Mucosa of rectum (tissue), 2 donors: ENCODE measurements around the gene MPC2.
"Not testable (repeated sequence)": the region's sequence is repeated elsewhere in the genome, so short reads cannot be mapped to it uniquely, and the experiment has no call there.

Source experiments
- H3K27ac ChIP-seq, 2 donors: one replicate each; pipeline ENCODE4 v1.7.0; 2013; ENCODE audit warnings: inconsistent platforms in 2 of 2, low read depth in 2 of 2, low read length in 2 of 2
- H3K27me3 ChIP-seq, 2 donors: one replicate each; pipeline ENCODE4 v1.7.0; 2013; ENCODE audit warnings: low read length in 2 of 2; ENCODE audit not compliant: control insufficient read depth in 2 of 2, insufficient read depth in 2 of 2
- H3K36me3 ChIP-seq, 2 donors: one replicate each; pipeline ENCODE4 v1.7.0; 2013; ENCODE audit warnings: low read length in 2 of 2; ENCODE audit not compliant: control insufficient read depth in 2 of 2, insufficient read depth in 2 of 2
- H3K4me1 ChIP-seq, 2 donors: one replicate each; pipeline ENCODE4 v1.7.0; 2013; ENCODE audit warnings: low read length in 2 of 2, mild to moderate bottlenecking in 1 of 2; ENCODE audit not compliant: control insufficient read depth in 2 of 2, insufficient read depth in 2 of 2
- H3K4me3 ChIP-seq, 2 donors: one replicate each; pipeline ENCODE4 v1.7.0; 2013; ENCODE audit warnings: low read length in 2 of 2
- H3K9ac ChIP-seq, 2 donors: one replicate each; pipeline ENCODE4 v1.7.0; 2013; ENCODE audit warnings: low read length in 2 of 2, low read depth in 1 of 2, mild to moderate bottlenecking in 1 of 2
- H3K9me3 ChIP-seq, 2 donors: one replicate each; pipeline ENCODE4 v1.7.0; 2013; ENCODE audit warnings: low read length in 2 of 2; ENCODE audit not compliant: control insufficient read depth in 2 of 2
- donor health status: healthy.
- donor health status: Normal muscosa, but diverticular disease.

MPC2 gene

DNA sequence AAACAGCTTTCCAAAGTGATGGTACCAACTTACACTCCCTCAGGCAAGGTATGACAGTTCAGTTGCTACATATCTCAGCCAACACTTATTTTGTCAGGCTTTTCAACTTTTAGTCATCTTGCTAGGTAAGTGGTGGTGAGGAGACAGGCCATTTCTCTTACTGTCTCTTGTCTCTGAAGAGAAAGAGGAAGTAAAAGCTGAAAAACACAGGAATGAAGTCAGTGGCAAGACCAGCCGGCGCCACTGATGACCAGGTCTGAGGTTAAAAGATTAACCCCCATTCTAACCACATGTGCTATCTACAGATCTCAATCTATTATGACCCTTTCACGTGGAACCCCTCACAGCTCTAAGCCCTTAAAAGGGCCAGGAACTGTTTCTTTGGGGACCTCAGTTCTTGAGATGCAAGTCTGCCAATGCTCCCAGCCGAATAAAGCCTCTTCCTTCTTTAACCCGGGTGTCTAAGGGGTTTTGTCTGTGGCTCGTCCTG is 27.1 kb downstream of the MPC2 start:
- H3K4me1 ChIP-seq = no peaks in the 10 kb centered on the region
- no peak overlapping the region for H3K9ac ChIP-seq
- H3K4me3 ChIP-seq = no peak overlapping the region
- no peak overlapping the region for H3K27ac ChIP-seq
- no peaks in the 10 kb centered on the region for H3K27me3 ChIP-seq
- peaks cover 0 to 2% of the 10 kb centered on the region in 2 donors for H3K9me3 ChIP-seq
- H3K36me3 ChIP-seq = peaks cover 0 to 4% of the 10 kb centered on the region in 2 donors

DNA sequence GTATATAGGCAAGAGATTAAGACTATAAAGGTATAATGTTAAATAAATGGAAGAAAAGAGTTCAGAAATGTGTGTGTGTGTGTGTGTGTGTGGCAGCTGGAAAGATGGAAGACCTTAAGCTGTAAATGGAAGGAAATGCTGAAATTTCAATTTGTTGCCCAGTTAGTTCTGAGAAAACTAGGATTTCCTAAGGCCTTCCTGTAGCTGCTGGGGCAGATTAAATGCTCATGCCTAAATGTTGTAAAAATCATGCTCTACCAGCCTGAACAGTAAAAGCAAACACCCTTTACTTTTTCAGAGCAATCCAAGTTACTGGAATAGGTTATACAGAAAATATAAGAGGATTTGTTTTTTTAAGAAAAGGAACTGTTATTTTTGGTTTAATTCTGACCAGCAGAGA is 31.2 kb downstream of the MPC2 start:
- no peak overlapping the region for H3K9ac ChIP-seq
- no peak overlapping the region for H3K27ac ChIP-seq
- H3K4me1 ChIP-seq = peaks cover 0 to 3% of the 10 kb centered on the region in 2 donors
- no peak overlapping the region for H3K4me3 ChIP-seq
- H3K27me3 ChIP-seq = no peaks in the 10 kb centered on the region
- H3K36me3 ChIP-seq = no peaks in the 10 kb centered on the region
- peaks cover 0 to 2% of the 10 kb centered on the region in 2 donors for H3K9me3 ChIP-seq

DNA sequence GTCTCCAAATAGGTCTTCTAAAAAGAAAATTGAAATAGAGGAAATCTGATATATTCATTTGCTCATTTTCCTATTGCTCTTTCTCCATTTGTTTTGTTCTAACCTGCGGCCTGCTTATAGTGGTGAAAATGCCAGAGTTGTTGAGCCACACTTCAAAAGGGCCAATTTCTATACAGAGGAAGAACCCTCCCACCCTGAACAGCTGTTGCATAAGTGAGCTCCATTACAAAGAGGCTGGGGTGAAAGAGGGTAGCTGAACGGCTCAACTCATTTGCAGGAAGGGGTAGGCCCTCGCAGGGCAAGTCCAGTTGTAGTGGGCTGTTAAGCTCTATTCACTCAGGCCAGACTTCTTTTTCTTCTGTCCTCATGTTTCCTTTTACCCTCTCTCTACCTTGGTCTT is 31.7 kb downstream of the MPC2 start:
- peaks cover 0 to 3% of the 10 kb centered on the region in 2 donors for H3K4me1 ChIP-seq
- H3K36me3 ChIP-seq = no peaks in the 10 kb centered on the region
- H3K4me3 ChIP-seq = no peak overlapping the region
- no peak overlapping the region for H3K27ac ChIP-seq
- no peak overlapping the region for H3K9ac ChIP-seq
- no peaks in the 10 kb centered on the region for H3K9me3 ChIP-seq
- no peaks in the 10 kb centered on the region for H3K27me3 ChIP-seq

DNA sequence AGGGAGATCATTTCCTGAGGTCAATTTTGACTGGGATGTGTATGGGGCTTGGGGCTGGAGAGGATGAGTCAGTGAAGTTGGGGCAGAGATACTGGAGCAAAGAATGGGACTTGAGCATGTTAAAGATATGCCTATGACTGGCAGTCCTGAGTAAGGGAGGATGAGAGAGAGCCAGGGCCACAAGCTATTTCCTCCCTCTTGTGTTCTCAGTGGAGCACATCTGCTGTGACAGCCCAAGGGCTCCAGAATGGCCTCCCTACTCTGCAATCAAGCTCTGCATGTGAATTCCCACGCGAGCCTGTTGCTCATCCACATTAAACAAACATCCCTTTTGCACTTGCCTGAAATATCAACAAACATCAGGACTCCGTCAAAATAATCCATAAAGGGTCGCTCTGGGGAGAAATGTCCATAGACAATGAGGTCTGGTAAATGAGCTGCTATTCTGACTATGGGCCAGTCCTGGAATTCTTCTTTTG is 32.2 kb downstream of the MPC2 start:
- H3K9me3 ChIP-seq = no peaks in the 10 kb centered on the region
- no peak overlapping the region for H3K27ac ChIP-seq
- no peak overlapping the region for H3K4me3 ChIP-seq
- H3K27me3 ChIP-seq = no peaks in the 10 kb centered on the region
- no peak overlapping the region for H3K9ac ChIP-seq
- no peaks in the 10 kb centered on the region for H3K36me3 ChIP-seq
- peaks cover 0 to 3% of the 10 kb centered on the region in 2 donors for H3K4me1 ChIP-seq

DNA sequence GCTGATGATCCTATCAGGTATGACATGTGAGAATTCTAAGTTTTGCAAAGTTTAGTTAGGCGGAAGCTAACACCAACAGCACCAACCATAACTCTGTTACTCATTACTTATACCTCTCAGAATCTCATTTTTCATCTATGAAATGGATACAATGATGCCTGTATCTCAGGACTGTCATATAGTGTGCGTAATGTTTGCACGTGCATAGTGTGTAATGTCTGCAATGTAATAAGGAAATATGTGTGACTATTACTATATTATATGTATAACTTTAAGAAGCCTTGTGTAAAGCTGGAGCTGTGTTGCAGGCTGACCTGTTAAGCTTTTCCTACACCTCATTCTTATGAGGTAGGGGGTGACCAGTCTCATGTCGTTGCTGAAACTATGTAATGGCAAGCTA is 36.0 kb downstream of the MPC2 start:
- peaks cover 0 to 3% of the 10 kb centered on the region in 2 donors for H3K4me1 ChIP-seq
- H3K27ac ChIP-seq = no peak overlapping the region
- no peaks in the 10 kb centered on the region for H3K36me3 ChIP-seq
- no peak overlapping the region for H3K9ac ChIP-seq
- no peaks in the 10 kb centered on the region for H3K9me3 ChIP-seq
- H3K4me3 ChIP-seq = no peak overlapping the region
- H3K27me3 ChIP-seq = no peaks in the 10 kb centered on the region

DNA sequence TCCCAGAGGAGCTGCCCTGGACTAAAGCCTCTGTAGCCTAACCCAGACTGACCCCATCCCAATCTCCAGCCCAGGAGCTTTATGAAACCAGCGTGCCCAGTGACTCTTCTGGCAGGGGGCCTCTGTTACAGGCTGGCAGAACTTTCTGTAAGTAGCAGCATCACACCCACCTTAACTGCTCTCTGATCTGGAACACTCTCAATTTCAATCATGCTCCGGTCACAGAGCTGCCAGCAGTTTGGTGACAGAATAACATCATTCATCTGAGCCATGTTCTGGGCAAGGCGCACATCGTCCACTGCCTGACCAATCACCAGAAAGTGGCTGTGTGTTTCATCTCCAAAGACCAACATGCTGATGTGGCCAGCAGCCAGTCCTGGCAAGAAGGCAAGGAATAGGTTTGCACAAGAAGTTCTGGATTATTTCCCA is 37.6 kb downstream of the MPC2 start:
- no peaks in the 10 kb centered on the region for H3K27me3 ChIP-seq
- H3K9ac ChIP-seq = no peak overlapping the region
- H3K4me3 ChIP-seq = no peak overlapping the region
- H3K36me3 ChIP-seq = no peaks in the 10 kb centered on the region
- no peaks in the 10 kb centered on the region for H3K9me3 ChIP-seq
- peaks cover 0 to 3% of the 10 kb centered on the region in 2 donors for H3K4me1 ChIP-seq
- no peak overlapping the region for H3K27ac ChIP-seq

DNA sequence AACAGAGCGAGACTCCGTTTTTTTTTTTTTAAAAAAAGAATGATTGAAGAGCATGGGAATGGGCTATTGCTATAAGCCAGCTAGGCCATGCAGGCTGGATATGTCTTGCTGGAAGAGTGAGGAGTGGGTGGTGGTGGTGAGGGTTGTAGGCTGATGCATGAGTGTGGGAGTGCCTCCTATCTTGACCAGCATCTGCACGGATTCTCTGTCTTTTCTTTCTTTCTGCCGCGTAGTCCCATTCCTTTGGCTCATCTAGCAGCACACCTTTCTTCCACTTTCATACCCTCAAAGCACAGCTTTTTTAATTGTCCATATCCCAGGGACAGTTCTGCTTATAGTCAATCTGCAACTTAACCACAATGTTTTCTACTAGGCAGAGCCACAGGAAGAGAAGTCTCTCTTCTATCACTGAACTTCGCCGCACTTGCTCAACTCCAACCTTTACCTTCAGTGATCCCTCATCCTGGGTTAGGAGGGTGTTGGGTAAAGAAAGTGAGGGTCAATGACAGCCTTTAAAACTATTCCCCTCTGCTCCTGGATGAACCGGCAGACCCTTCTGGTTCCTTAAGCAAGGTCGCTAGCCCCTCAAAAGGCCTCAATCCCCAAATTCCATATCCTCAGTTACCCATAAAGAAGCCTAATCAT is 38.2 kb downstream of the MPC2 start:
- Histone ChIP-seq H3K9ac (no peak overlapping the region), H3K9me3 (no peaks in the 10 kb centered on the region), H3K27me3 (no peaks in the 10 kb centered on the region), H3K27ac (no peak overlapping the region), H3K4me3 (no peak overlapping the region), H3K4me1 (peaks cover 0 to 3% of the 10 kb centered on the region in 2 donors), H3K36me3 (no peaks in the 10 kb centered on the region)

DNA sequence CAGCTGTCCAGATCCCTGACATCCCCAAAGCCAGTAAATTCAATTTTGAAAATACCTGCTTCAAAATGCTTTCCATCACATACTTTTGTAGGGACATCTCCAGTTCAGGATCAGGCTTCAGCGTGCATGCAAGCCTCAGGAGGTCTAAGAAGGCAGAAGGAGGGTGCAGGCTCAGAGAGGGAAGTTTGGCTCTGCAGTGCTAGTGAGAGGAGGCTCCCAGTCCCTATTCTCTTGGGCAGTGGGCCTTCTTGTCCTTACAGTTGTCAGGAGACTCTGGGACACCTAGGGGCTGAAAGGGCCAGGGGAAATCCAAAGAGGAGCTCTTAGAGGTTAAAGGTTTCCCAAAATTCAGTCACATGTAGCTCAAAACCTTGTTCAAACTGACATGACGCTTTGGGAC is 43.1 kb downstream of the MPC2 start:
- Histone ChIP-seq H3K9ac (no peak overlapping the region), H3K4me3 (no peak overlapping the region), H3K36me3 (no peaks in the 10 kb centered on the region), H3K4me1 (no peaks in the 10 kb centered on the region), H3K9me3 (no peaks in the 10 kb centered on the region), H3K27ac (no peak overlapping the region), H3K27me3 (no peaks in the 10 kb centered on the region)

DNA sequence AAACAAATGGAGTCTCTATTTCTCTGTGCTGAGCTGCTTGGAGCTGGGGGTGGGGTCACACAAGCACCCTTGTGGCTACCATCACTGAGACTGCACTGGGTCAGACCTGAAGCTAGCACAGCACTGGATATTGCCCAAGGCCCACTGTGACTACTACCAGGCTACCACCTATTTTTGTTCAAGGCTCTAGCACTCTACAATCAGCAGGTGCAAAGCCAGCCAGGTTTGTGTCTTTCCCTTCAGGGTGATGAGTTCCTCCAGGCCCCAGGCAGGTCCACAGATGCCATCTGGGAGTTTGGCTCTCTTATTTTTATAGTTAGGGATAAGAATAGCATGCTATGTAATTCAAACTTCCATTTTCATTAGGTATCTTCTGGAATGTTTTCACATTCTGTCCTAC is 46.5 kb downstream of the MPC2 start:
- H3K9me3 ChIP-seq = no peaks in the 10 kb centered on the region
- no peak overlapping the region for H3K9ac ChIP-seq
- no peaks in the 10 kb centered on the region for H3K36me3 ChIP-seq
- no peaks in the 10 kb centered on the region for H3K4me1 ChIP-seq
- H3K27me3 ChIP-seq = no peaks in the 10 kb centered on the region
- no peak overlapping the region for H3K4me3 ChIP-seq
- no peak overlapping the region for H3K27ac ChIP-seq

DNA sequence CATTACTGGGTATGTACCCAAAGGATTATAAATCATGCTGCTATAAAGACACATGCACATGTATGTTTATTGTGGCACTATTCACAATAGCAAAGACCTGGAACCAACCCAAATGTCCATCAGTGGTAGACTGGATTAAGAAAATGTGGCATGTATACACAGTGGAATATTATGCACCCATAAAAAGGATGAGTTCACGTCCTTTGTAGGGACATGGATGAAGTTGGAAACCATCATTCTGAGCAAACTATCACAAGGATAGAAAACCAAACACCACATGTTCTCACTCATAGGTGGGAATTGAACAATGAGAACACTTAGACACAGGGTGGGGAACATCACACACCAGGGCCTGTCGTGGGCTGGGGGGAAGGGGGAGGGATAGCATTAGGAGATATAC is 49.7 kb downstream of the MPC2 start:
- H3K9me3 ChIP-seq, H3K36me3 ChIP-seq, H3K4me1 ChIP-seq, H3K4me3 ChIP-seq, H3K27ac ChIP-seq, H3K27me3 ChIP-seq, H3K9ac ChIP-seq: not testable (repeated sequence)
